T-cell (primary cell): ENCODE data around the gene KRTAP4-8. TPM values are rescaled to one million over a fixed set of nuclear protein-coding genes. Genes with fewer than 3 reads are reported as not detected.
"Not testable (repeated sequence)": the region's sequence is repeated elsewhere in the genome, so short reads cannot be mapped to it uniquely, and the experiment has no call there.

Source experiments
- ATAC-seq, 4 experiments: fragments of 200-7000 bp in 3 of 4; fragments of 150-1000 bp in 1 of 4; cut with Tn5 transposase; replicated peaks in 1 of 4; 1 replicate in 3 of 4; 2 replicates in 1 of 4; pipeline ENCODE4 v1.10.0; 2021; ENCODE audit warnings: moderate library complexity in 3 of 4, mild to moderate bottlenecking in 2 of 4, moderate number of reproducible peaks in 1 of 4
- CTCF ChIA-PET, 2 donors: fragments of 300-600 bp; sonication (Branson Sonifier 250); formaldehyde crosslinking; loops; one replicate each; lab custom pipeline; 2022; ENCODE audit warnings: antibody characterized with exemption in 2 of 2; lab: Charles Lee
- POLR2A ChIA-PET, 2 donors: fragments of 300-600 bp; sonication (Branson Sonifier 250); formaldehyde crosslinking; loops; one replicate each; lab custom pipeline; 2022; ENCODE audit warnings: antibody characterized with exemption in 2 of 2; lab: Charles Lee
- DNase-seq, 35 experiments: peaks; one replicate each; pipeline versions ENCODE4 v3.0.0 to v3.0.0-alpha.2; 2013 to 2023
- H3K27ac ChIP-seq: one replicate; pipeline ENCODE4 v1.5.1; 2013; ENCODE audit warnings: low read length
- H3K27me3 ChIP-seq, 2 experiments: replicated peaks in 1 of 2; 1 replicate in 1 of 2; 2 replicates in 1 of 2; pipeline versions ENCODE4 v1.6.1 to v1.7.0; 2013; ENCODE audit warnings: low read length in 1 of 2, mixed read lengths in 1 of 2; ENCODE audit not compliant: control insufficient read depth in 2 of 2, insufficient read depth in 2 of 2; ENCODE audit errors: extremely low read depth in 1 of 2
- H3K36me3 ChIP-seq, 2 donors: 1 replicate in 1 of 2; 2 replicates in 1 of 2; pipeline versions ENCODE4 v1.6.1 to v1.7.0; 2013; ENCODE audit warnings: low read length in 1 of 2; ENCODE audit not compliant: control insufficient read depth in 2 of 2, insufficient read depth in 1 of 2; ENCODE audit errors: extremely low read depth in 1 of 2
- H3K4me1 ChIP-seq, 2 experiments: 1 replicate in 1 of 2; 2 replicates in 1 of 2; pipeline versions ENCODE4 v1.6.1 to v1.7.0; 2013; ENCODE audit warnings: low read length in 2 of 2, mixed read lengths in 1 of 2; ENCODE audit not compliant: insufficient read depth in 2 of 2, control insufficient read depth in 1 of 2; ENCODE audit errors: extremely low read depth in 1 of 2
- H3K4me3 ChIP-seq, 2 donors: 1 replicate in 1 of 2; 2 replicates in 1 of 2; pipeline versions ENCODE4 v1.5.1 to v1.7.0; 2013; ENCODE audit warnings: mild to moderate bottlenecking in 2 of 2, low read length in 1 of 2, moderate library complexity in 1 of 2; ENCODE audit not compliant: control insufficient read depth in 1 of 2; ENCODE audit errors: extremely low read depth in 1 of 2
- H3K9me3 ChIP-seq: 2 replicates; pipeline ENCODE4 v1.7.0; 2013
- H3K27ac Mint-ChIP-seq, 2 donors: one replicate each; pipeline ENCODE4 v1.8.0; 2020 to 2021; ENCODE audit warnings: mild to moderate bottlenecking in 2 of 2, mixed read lengths in 2 of 2
- H3K27me3 Mint-ChIP-seq, 2 donors: one replicate each; pipeline ENCODE4 v1.8.0; 2021 to 2022; ENCODE audit warnings: mixed read lengths in 2 of 2
- H3K36me3 Mint-ChIP-seq: one replicate; pipeline ENCODE4 v1.8.0; 2021; ENCODE audit warnings: mixed read lengths
- H3K4me1 Mint-ChIP-seq, 3 donors: one replicate each; pipeline ENCODE4 v1.8.0; 2020 to 2022; ENCODE audit warnings: mixed read lengths in 3 of 3, mild to moderate bottlenecking in 1 of 3
- H3K4me3 Mint-ChIP-seq, 3 donors: one replicate each; pipeline ENCODE4 v1.8.0; 2020 to 2022; ENCODE audit warnings: mild to moderate bottlenecking in 3 of 3, mixed read lengths in 3 of 3, moderate library complexity in 3 of 3
- H3K9me3 Mint-ChIP-seq, 3 donors: one replicate each; pipeline ENCODE4 v1.8.0; 2020 to 2022; ENCODE audit warnings: mixed read lengths in 3 of 3
- WGBS: methylation state at CpG from one replicate; pipeline ENCODE4 v1.1.5; 2013; ENCODE audit warnings: missing lambda C conversion rate; ENCODE audit not compliant: insufficient coverage; 5-methylcytosine and 5-hydroxymethylcytosine counted together
- total RNA-seq, 35 experiments: library from RNA in 6 of 35; stranded (reverse) in 6 of 35; fragments of 120-200 nt in 1 of 35; gene quantifications; one replicate each; pipeline versions ENCODE4 v1.2.1 to v1.2.4 and lab custom pipeline; 2013 to 2026

KRTAP4-8 gene
- total RNA-seq, 5 donors from 2014 or later (not counting 1 experiment from before 2014, with no cell fraction given): not detected

DNA sequence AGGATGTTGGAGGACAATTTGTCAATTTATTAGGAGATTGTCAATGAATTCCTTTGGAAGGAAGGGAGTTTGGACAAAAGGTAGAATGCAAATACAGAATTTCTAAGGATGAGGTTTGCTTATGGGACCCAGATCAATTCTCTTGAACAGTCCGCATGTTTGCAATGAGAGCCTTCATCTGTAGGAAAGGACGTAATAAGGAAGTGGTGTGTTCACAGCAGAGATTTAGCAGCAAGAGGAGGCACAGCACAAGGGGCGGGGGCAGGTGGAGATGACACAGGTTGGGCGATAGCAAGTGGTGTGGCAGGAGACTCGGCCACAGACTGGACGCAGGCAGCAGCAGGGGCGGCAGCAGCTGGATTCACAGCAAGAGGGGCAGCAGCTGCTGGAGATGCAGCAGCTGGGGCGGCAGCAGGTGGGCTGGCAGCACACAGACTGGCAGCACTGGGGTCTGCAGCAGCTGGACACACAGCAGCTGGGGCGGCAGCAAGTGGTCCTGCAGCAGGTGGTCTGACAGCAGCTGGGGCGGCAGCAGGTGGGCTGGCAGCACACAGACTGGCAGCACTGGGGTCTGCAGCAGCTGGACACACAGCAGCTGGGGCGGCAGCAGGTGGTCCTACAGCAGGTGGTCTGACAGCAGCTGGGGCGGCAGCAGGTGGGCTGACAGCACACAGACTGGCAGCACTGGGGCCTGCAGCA, 25.5 kb upstream of the KRTAP4-8 start:
- H3K36me3 Mint-ChIP-seq, POLR2A ChIA-PET, H3K4me3 ChIP-seq, CTCF ChIA-PET, H3K27me3 Mint-ChIP-seq, H3K36me3 ChIP-seq, H3K27ac ChIP-seq, H3K9me3 ChIP-seq, H3K9me3 Mint-ChIP-seq, H3K27me3 ChIP-seq: not testable (repeated sequence)
- Mint-ChIP-seq H3K27ac (peak overlapping the region in 1 of 2 donors; percentile 78), H3K4me1 (peaks cover 47 to 62% (median 60%) of the 10 kb centered on the region in 3 donors), H3K4me3 (peak overlapping the region in 2 of 3 donors; percentile 21 to 76)
- WGBS: 62% methylated on average over 12 of the region's 12 CpGs
- peaks cover 20 to 24% of the 10 kb centered on the region in 2 experiments for H3K4me1 ChIP-seq
- DNase-seq: peak in 2 of 35 experiments; percentile 11 to 24
- ATAC-seq: peak in 1 of 4 experiments; percentile 58

GRCh38 chr17:41121742-41122141, 23.8 kb upstream of the KRTAP4-8 start:
- peaks cover 0 to 4% of the 10 kb centered on the region in 2 donors for H3K27me3 Mint-ChIP-seq
- DNase-seq (no peak), ATAC-seq (no peak)
- Histone ChIP-seq H3K36me3 (no peaks in the 10 kb centered on the region), H3K9me3 (no peaks in the 10 kb centered on the region), H3K4me1 (peaks cover 20 to 24% of the 10 kb centered on the region in 2 experiments), H3K27ac (no peak overlapping the region), H3K27me3 (no peaks in the 10 kb centered on the region), H3K4me3 (no peak overlapping the region)
- no peak overlapping the region for H3K4me3 Mint-ChIP-seq
- H3K4me1 Mint-ChIP-seq: peaks cover 47 to 68% (median 65%) of the 10 kb centered on the region in 3 donors
- H3K27ac Mint-ChIP-seq: no peak overlapping the region
- ChIA-PET POLR2A (no interaction called here), CTCF (no interaction called here)
- WGBS: 83% methylated on average over 1 of the region's 2 CpGs
- peaks cover 0 to 3% (median 0%) of the 10 kb centered on the region in 3 donors for H3K9me3 Mint-ChIP-seq
- no peaks in the 10 kb centered on the region for H3K36me3 Mint-ChIP-seq

- H3K9me3 ChIP-seq, H3K4me3 ChIP-seq, H3K9me3 Mint-ChIP-seq, H3K36me3 Mint-ChIP-seq, CTCF ChIA-PET, H3K36me3 ChIP-seq, H3K27me3 Mint-ChIP-seq, POLR2A ChIA-PET, H3K27me3 ChIP-seq: not testable (repeated sequence)
- Histone ChIP-seq H3K27ac (peak overlapping the region; percentile 36), H3K4me1 (peaks cover 14% of the 10 kb centered on the region in 2 experiments)
- Mint-ChIP-seq H3K27ac (peak overlapping the region; percentile 4 to 88), H3K4me1 (peaks cover 34 to 57% (median 52%) of the 10 kb centered on the region in 3 donors), H3K4me3 (peak overlapping the region; percentile 19 to 57 (median 45))
- peak in 2 of 35 experiments; percentile 7 to 33 for DNase-seq
- WGBS: no CpG with 5 or more reads among the region's 11 CpGs
- ATAC-seq: peak; percentile 69 to 93 (median 88)
Measured at GRCh38 chr17:41119696-41120690, 22.1 kb upstream of the KRTAP4-8 start.

GRCh38 chr17:41118721-41119120, 20.8 kb upstream of the KRTAP4-8 start:
- H3K27me3 Mint-ChIP-seq: peaks cover 6 to 7% of the 10 kb centered on the region in 2 donors
- no peaks in the 10 kb centered on the region for H3K36me3 Mint-ChIP-seq
- H3K4me1 ChIP-seq: peaks cover 7 to 11% of the 10 kb centered on the region in 2 experiments
- peaks cover 0 to 3% (median 0%) of the 10 kb centered on the region in 3 donors for H3K9me3 Mint-ChIP-seq
- ATAC-seq: no peak
- H3K4me3 Mint-ChIP-seq: no peak overlapping the region
- H3K4me1 Mint-ChIP-seq: peaks cover 24 to 46% (median 40%) of the 10 kb centered on the region in 3 donors
- no peak overlapping the region for H3K27ac ChIP-seq
- no CpG with 5 or more reads among the region's 4 CpGs for WGBS
- no peaks in the 10 kb centered on the region for H3K36me3 ChIP-seq
- H3K27me3 ChIP-seq: peaks cover 0 to 7% of the 10 kb centered on the region in 2 experiments
- H3K4me3 ChIP-seq: no peak overlapping the region
- H3K27ac Mint-ChIP-seq: no peak overlapping the region
- no peak for DNase-seq
- ChIA-PET CTCF (no interaction called here), POLR2A (no interaction called here)
- no peaks in the 10 kb centered on the region for H3K9me3 ChIP-seq

GRCh38 chr17:41117846-41118386, 20.0 kb upstream of the KRTAP4-8 start, which contains the start of gene KRTAP4-11:
Gene KRTAP4-11, minus strand, starts transcription at chr17:41118373. Its CDS starts 58 bp downstream, at chr17:41118315.
- DNase-seq, ATAC-seq, H3K27ac Mint-ChIP-seq, CTCF ChIA-PET, H3K9me3 Mint-ChIP-seq, H3K9me3 ChIP-seq, H3K4me3 Mint-ChIP-seq, H3K36me3 ChIP-seq, H3K27me3 Mint-ChIP-seq, H3K4me3 ChIP-seq, H3K27me3 ChIP-seq, H3K27ac ChIP-seq, H3K36me3 Mint-ChIP-seq, H3K4me1 ChIP-seq, POLR2A ChIA-PET: not testable (repeated sequence)
- whole genome bisulfite sequencing: 88% methylated on average over 8 of the region's 10 CpGs
- peaks cover 18 to 39% (median 34%) of the 10 kb centered on the region in 3 donors for H3K4me1 Mint-ChIP-seq

DNA sequence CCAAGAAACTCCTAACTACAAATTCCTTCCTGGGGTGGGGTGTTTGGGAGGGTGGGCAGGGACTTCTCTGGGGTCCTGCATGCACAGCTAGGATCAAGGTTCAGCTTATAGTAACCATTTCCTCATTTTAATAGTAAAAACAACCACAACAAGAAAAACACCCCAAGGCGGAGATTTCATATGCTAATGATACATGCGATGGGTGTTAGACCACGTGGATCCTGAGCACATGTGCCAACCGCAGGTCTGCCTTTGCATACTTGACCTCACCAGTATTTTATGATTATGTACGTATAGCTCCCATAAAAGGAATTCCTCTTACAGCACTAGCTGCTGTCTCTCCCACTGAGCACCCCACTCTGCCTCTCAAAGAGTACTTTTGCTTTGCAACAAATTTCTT, 18.4 kb upstream of the KRTAP4-8 start:
- Mint-ChIP-seq H3K9me3 (peaks cover 0 to 6% (median 0%) of the 10 kb centered on the region in 3 donors), H3K27ac (peak overlapping the region in 1 of 2 donors; percentile 12), H3K27me3 (peaks cover 7% of the 10 kb centered on the region in 2 donors), H3K4me3 (no peak overlapping the region), H3K36me3 (peaks cover 4% of the 10 kb centered on the region), H3K4me1 (peaks cover 15 to 30% (median 26%) of the 10 kb centered on the region in 3 donors)
- H3K9me3 ChIP-seq: no peaks in the 10 kb centered on the region
- H3K4me3 ChIP-seq: no peak overlapping the region
- H3K27ac ChIP-seq: no peak overlapping the region
- DNase-seq (no peak), ATAC-seq (no peak)
- 29% methylated on average over 1 of the region's 5 CpGs for WGBS
- peaks cover 3 to 7% of the 10 kb centered on the region in 2 experiments for H3K4me1 ChIP-seq
- peaks cover 0 to 7% of the 10 kb centered on the region in 2 experiments for H3K27me3 ChIP-seq
- no peaks in the 10 kb centered on the region for H3K36me3 ChIP-seq
- ChIA-PET POLR2A (no interaction called here), CTCF (interaction anchor here in 1 of 2 donors (0.6 kb wide), 1 partner anchor 778 kb away, joined by 3 read pairs; no protein-coding TSS in a partner anchor)
